Measurements from ENCODE around the gene PPFIBP2.

The PPFIBP2 gene

DNA sequence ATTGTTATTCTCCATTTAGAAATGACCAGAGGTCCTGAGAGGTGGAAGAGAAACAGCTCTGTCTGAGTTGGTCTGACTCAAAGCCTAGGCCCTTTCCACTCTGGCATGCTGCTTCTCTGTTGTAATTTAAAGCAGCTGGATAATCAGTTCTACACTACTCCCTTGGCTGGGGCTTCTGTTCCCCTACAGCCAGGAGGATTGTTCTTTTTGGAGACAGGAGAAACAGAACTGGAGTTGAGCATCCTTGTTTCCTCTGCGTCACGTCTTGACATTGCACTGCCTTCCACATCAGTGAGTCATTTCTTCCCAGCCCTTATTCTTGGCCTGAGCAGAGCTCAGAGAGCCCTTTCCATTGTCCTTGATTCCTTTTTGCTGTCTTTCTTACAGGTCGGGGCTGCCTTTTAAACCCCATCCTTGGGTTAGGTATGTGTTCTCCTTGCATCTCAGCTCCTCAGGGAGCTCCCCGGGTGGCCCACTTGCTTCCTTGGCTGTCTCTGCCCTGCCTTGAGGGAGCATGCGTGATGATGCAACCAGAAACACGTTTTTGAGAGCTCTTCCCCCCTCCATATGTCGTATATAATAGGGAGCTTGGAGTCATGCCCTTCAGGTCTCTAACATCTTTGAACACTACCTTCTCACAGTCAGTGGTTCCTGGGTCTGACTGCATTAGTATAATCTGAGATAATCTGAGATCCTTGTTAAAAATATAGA is 123.8 kb downstream of the PPFIBP2 start:
- no peak for TF ChIP-seq ZFX (IDR thresholded peaks at IDR 0.05)
- TF ChIP-seq, protein P1, sequence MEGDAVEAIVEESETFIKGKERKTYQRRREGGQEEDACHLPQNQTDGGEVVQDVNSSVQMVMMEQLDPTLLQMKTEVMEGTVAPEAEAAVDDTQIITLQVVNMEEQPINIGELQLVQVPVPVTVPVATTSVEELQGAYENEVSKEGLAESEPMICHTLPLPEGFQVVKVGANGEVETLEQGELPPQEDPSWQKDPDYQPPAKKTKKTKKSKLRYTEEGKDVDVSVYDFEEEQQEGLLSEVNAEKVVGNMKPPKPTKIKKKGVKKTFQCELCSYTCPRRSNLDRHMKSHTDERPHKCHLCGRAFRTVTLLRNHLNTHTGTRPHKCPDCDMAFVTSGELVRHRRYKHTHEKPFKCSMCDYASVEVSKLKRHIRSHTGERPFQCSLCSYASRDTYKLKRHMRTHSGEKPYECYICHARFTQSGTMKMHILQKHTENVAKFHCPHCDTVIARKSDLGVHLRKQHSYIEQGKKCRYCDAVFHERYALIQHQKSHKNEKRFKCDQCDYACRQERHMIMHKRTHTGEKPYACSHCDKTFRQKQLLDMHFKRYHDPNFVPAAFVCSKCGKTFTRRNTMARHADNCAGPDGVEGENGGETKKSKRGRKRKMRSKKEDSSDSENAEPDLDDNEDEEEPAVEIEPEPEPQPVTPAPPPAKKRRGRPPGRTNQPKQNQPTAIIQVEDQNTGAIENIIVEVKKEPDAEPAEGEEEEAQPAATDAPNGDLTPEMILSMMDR (conservative IDR thresholded peaks at IDR 0.05) = no peak
- H3K27ac ChIP-seq = no peak overlapping the region

DNA sequence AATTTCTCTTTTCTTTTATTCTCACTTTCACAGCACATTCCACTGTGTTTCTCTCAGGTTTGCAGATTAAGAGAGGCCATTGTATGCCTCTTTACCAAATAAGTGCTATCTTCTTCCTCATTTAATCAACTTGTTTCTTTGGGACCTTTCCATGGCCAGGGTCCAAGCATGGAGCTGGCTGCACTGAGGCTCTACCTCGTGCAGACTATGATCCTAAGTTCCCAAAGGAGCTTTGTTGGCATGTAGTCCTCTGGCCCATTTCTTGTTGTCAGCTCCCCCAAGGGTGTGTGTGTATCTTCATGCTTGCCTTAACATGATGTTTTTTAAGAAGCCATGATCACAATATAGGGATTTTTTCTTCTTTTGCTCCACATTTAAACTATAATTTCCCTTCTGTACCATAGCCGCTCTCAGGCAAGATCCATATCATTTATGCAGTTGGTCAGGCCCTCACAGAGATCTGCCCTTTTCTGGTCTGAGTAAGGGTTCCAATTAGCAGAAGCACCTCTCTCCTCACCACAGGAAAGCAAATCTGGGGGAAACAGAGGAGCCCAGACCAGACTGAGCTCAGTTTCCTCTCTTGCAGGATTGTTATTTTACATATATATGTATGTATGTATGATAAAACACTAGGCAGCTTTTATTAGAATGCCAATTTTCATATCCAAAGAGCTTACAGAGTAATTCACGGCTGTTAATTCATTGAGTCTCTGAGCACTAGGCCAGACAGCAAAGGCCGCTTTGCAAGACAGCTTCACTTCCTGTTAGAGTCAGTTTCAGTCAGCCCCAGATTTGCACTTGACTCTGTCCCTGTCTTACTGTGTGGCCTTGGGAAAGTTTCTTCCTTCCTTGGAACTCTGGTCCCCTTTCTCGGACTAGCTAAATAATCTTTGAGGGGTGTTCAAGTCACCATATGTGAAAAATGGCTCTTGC is 125.2 kb downstream of the PPFIBP2 start:
- no peak overlapping the region for H3K27ac ChIP-seq
- TF ChIP-seq, protein P1 (conservative IDR thresholded peaks at IDR 0.05) = no peak
- TF ChIP-seq ZFX (IDR thresholded peaks at IDR 0.05) = no peak

DNA sequence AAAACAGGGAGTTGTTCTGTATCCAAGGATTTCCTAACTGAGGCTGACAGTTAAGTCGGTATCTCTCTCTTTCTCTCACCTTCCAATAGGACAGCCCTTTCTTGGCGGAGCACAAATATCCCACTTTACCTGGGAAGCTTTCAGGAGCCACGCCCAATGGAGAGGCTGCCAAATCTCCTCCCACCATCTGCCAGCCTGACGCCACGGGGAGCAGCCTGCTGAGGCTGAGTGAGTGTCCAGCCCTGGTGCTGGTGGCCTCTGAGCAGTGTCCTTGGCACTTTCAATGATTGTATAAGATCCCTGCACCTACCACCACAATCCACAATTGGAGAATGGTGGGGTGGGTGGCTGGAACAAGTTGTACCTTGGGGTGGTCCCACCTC is 125.8 kb downstream of the PPFIBP2 start:
- no peak overlapping the region for H3K27ac ChIP-seq
- TF ChIP-seq, protein P1 (conservative IDR thresholded peaks at IDR 0.05) = no peak
- no peak for TF ChIP-seq ZFX (IDR thresholded peaks at IDR 0.05)

DNA sequence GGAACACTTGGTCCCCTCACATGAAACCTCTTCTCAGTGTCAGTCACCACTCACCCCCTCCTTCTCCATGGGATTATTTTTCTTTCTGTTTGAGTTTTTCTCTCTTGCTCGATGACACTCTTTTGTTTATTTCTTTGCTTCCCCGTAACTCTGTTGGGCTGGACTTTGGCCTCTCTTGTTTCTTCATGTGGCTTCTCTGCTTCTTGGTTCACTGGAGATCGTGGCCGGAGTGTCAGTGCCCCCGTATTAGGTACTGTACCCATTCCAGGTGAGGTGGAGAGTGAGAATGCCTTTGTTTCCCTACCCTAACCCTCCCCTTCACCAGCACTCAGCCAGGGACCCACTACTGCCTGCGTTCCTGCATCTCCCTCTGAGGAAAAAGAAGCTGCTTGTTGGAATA is 127.0 kb downstream of the PPFIBP2 start:
- TF ChIP-seq, protein P1 (conservative IDR thresholded peaks at IDR 0.05) = no peak
- no peak for TF ChIP-seq ZFX (IDR thresholded peaks at IDR 0.05)
- no peak overlapping the region for H3K27ac ChIP-seq

DNA sequence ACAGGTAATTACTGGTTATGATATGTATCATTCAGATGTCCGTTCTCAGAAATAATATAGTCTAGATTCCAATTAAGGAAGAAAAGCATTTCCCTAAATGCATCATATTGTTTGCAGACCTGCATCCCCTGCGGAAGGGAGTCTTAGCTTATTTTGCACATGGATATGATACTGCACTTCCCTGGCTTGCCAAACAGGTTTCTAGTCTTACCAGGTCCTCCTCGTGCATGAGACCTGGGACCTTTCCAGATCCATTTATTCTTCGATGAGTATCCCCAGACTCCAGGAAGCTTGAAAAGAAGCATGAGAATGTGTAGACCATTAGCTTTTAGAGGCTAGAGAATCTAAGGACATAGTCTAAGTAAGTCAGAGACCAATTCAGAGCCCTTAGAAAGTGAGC is 128.9 kb downstream of the PPFIBP2 start:
- TF ChIP-seq ZFX (IDR thresholded peaks at IDR 0.05) = no peak
- TF ChIP-seq, protein P1 (conservative IDR thresholded peaks at IDR 0.05) = no peak
- no peak overlapping the region for H3K27ac ChIP-seq

DNA sequence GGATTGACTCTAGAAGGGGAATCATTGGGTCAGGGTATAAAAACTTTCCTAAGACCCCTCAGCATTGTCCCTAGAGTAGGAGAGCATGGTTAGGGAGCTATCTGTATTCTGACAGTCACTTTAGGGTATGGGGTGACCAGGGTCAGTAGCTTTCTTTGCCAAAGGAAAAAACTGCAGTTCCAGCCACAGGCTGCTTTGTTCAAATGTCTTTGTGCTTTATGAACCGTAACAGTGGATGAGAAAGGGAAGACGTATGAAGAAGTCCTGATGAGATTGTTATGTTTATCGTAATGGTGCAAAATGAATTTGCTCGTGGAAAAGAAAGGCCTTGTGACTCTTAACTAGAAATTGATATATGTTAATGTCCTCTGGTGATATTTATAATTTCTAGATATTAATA is 129.5 kb downstream of the PPFIBP2 start:
- no peak overlapping the region for H3K27ac ChIP-seq
- TF ChIP-seq ZFX (IDR thresholded peaks at IDR 0.05) = no peak
- TF ChIP-seq, protein P1 (conservative IDR thresholded peaks at IDR 0.05) = no peak

DNA sequence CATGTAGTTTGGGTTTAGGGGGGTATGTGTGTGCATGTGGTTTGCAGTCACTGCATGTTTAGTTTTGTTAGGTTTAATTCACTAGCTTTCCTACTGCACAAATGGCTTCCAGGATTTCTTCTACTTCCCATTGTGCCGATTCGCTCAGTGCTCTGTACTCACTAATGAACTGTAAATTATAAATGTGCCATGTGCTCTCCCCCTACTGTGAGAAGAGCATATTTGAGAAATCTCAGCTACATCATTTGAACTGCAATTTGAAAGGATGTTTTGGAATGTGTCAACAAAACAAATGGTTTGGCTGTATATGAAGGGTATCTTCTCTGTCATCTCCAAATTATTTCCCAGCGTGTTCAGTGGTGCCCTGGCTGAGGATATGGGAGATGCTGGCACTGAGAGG is 131.4 kb downstream of the PPFIBP2 start:
- TF ChIP-seq, protein P1 (conservative IDR thresholded peaks at IDR 0.05) = no peak
- no peak for TF ChIP-seq ZFX (IDR thresholded peaks at IDR 0.05)
- no peak overlapping the region for H3K27ac ChIP-seq
